Memory B cell (primary cell): ENCODE data around the gene PDZRN4.
"Not testable (repeated sequence)": the region's sequence is repeated elsewhere in the genome, so short reads cannot be mapped to it uniquely, and the experiment has no call there.

Experiments used
- ATAC-seq: fragments of 150-1000 bp; cut with Tn5 transposase; 2 replicates; pipeline ENCODE4 v1.10.0; 2021; ENCODE audit warnings: low read depth, mild to moderate bottlenecking, moderate library complexity
- DNase-seq, 2 donors: peaks; one replicate each; pipeline ENCODE4 v3.0.0; 2022; ENCODE audit warnings: low spot score in 2 of 2
- H3K27ac Mint-ChIP-seq: one replicate; pipeline ENCODE4 v1.8.0; 2022; ENCODE audit warnings: mild to moderate bottlenecking, moderate library complexity, mixed read lengths
- H3K27me3 Mint-ChIP-seq: one replicate; pipeline ENCODE4 v1.8.0; 2022; ENCODE audit warnings: mixed read lengths
- H3K36me3 Mint-ChIP-seq: one replicate; pipeline ENCODE4 v1.8.0; 2022; ENCODE audit warnings: mild to moderate bottlenecking, mixed read lengths
- H3K4me1 Mint-ChIP-seq: one replicate; pipeline ENCODE4 v1.8.0; 2022; ENCODE audit warnings: mixed read lengths
- H3K4me3 Mint-ChIP-seq: one replicate; pipeline ENCODE4 v1.8.0; 2022; ENCODE audit warnings: mild to moderate bottlenecking, moderate library complexity, mixed read lengths
- H3K9me3 Mint-ChIP-seq: one replicate; pipeline ENCODE4 v1.8.0; 2022; ENCODE audit warnings: mixed read lengths

Gene PDZRN4

GRCh38 chr12:41188058-41188840, at the start of gene PDZRN4:
Gene PDZRN4, plus strand, starts transcription at chr12:41188320.
- H3K27me3 Mint-ChIP-seq, result peaks cover 17% of the 10 kb centered on the region
- no peaks in the 10 kb centered on the region for H3K36me3 Mint-ChIP-seq
- no peak within 1 kb of the TSS for H3K4me3 Mint-ChIP-seq
- H3K9me3 Mint-ChIP-seq, result no peaks in the 10 kb centered on the region
- peaks cover 11% of the 10 kb centered on the region for H3K4me1 Mint-ChIP-seq
- no peak within 1 kb of the TSS for H3K27ac Mint-ChIP-seq
- DNase-seq (no peak), ATAC-seq (no peak)

DNA sequence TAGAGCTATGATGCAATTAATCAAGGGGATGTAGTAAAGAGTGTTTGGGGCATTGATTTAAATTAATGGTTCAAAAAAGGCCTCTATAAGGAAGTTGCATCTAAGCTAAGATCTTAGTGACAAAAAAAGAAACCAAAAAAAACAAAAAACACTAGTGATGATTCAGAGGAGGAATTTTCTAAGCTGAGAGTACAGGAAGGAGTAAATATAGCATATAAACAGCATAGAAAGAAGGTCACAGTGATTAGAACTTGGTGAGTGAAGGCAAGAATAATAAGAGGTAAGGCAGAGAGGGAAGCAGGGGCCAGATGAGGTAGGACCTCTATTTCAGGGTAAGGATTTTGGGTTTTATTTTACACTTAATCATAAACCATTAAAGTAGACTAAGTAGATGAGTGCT, 48.0 kb upstream of the PDZRN4 start:
- ATAC-seq (no peak), DNase-seq (no peak)
- no peaks in the 10 kb centered on the region for H3K9me3 Mint-ChIP-seq
- no peaks in the 10 kb centered on the region for H3K36me3 Mint-ChIP-seq
- H3K4me3 Mint-ChIP-seq, result no peak overlapping the region
- no peak overlapping the region for H3K27ac Mint-ChIP-seq
- peaks cover 2% of the 10 kb centered on the region for H3K27me3 Mint-ChIP-seq
- H3K4me1 Mint-ChIP-seq, result no peaks in the 10 kb centered on the region

DNA sequence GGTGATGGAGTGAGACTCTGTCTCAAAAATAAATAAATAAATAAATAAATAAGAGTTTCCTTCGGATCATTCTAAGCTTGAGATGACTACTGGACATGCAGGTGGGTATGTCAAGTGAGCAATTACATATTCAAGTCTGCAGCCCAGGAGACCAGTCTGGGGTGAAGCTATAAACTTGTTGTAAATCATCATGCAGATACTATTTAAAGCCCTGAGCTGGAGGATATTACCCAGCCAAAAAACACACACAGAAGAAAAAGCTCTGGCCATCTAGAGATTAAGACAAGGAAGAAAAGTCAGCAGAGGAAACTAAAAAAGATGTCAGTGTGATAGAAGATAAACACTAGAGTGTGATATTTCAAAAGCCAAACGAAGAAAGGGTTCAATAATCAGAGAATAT, 47.0 kb upstream of the PDZRN4 start:
- Mint-ChIP-seq H3K27ac (no peak overlapping the region), H3K4me1 (no peaks in the 10 kb centered on the region), H3K9me3 (no peaks in the 10 kb centered on the region), H3K4me3 (no peak overlapping the region), H3K36me3 (no peaks in the 10 kb centered on the region), H3K27me3 (no peaks in the 10 kb centered on the region)
- DNase-seq (no peak), ATAC-seq (no peak)

- no peaks in the 10 kb centered on the region for H3K36me3 Mint-ChIP-seq
- DNase-seq (no peak), ATAC-seq (no peak)
- no peaks in the 10 kb centered on the region for H3K9me3 Mint-ChIP-seq
- H3K4me1 Mint-ChIP-seq, result no peaks in the 10 kb centered on the region
- H3K27me3 Mint-ChIP-seq, result no peaks in the 10 kb centered on the region
- no peak overlapping the region for H3K27ac Mint-ChIP-seq
- no peak overlapping the region for H3K4me3 Mint-ChIP-seq
Observed at GRCh38 chr12:41142376-41142775, 45.7 kb upstream of the PDZRN4 start.

DNA sequence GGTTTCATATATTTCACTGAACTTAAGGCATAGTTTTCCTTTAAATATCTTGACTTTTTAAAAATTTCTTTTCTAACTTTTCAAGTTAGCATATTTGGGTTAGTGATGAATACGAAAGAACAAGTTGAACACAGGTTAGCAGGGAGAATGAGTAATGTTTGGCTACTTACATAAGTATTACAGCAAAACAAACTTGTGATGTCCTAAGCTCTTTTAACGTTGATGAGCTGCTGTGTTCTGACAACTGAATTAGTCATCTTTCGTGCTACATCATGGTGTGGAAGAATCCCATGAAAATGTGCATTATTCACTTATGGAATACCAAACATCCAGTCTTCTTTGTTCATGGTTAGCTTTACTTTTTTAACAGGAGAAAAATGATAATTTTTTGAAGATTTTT, 36.3 kb upstream of the PDZRN4 start:
- Mint-ChIP-seq H3K4me1 (no peaks in the 10 kb centered on the region), H3K36me3 (no peaks in the 10 kb centered on the region), H3K4me3 (no peak overlapping the region), H3K27ac (no peak overlapping the region), H3K9me3 (peaks cover 3% of the 10 kb centered on the region), H3K27me3 (no peaks in the 10 kb centered on the region)
- ATAC-seq (no peak), DNase-seq (no peak)

GRCh38 chr12:41162461-41162860, 25.7 kb upstream of the PDZRN4 start:
- DNase-seq, result no peak
- H3K27ac Mint-ChIP-seq, result no peak overlapping the region
- no peaks in the 10 kb centered on the region for H3K27me3 Mint-ChIP-seq
- no peak for ATAC-seq
- no peak overlapping the region for H3K4me3 Mint-ChIP-seq
- no peaks in the 10 kb centered on the region for H3K9me3 Mint-ChIP-seq
- no peaks in the 10 kb centered on the region for H3K36me3 Mint-ChIP-seq
- H3K4me1 Mint-ChIP-seq, result no peaks in the 10 kb centered on the region

DNA sequence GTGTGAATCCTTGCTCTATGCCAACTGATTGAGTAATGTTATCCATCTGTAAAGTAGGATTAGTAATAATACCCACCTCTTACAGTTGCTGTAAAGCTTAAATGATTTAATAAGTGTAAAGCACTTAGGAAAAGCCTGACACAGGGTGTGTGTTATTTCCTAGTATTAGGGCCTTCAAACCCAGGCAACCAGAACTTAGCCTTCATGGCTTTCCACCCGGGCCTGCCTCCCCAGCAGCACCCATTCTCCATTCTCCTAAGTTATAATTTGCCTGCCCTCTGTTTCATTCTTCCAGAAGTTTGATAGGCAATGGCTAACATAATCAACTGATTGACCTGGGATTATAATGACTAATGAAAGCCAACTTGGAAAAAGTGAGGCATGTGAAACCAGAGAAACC, 20.4 kb upstream of the PDZRN4 start:
- Mint-ChIP-seq H3K9me3 (no peaks in the 10 kb centered on the region), H3K27me3 (no peaks in the 10 kb centered on the region), H3K4me3 (no peak overlapping the region), H3K36me3 (no peaks in the 10 kb centered on the region), H3K4me1 (no peaks in the 10 kb centered on the region), H3K27ac (no peak overlapping the region)
- no peak for ATAC-seq
- no peak for DNase-seq

DNA sequence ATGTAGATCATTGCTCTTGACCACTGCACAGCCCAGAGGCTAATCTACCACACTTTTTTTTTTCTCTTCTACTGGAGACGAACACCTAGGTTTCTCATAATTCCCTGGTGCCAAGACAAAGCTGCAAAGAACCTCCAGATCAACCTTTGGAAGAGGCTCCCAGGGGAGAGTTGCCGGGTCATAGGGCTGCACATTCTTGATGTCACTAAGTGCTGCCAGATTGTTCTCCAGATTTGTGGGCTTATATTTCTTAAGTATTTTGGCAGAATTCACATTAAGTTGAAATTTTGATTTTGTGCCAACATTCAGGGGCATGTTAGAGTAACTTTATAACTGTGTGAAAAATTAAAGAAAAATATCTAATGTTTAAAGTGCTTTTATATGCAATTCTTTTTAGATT, 13.5 kb upstream of the PDZRN4 start:
- no peak for DNase-seq
- H3K4me1 Mint-ChIP-seq, result no peaks in the 10 kb centered on the region

GRCh38 chr12:41179507-41179906, 8.6 kb upstream of the PDZRN4 start:
- H3K27ac Mint-ChIP-seq, H3K9me3 Mint-ChIP-seq, H3K4me1 Mint-ChIP-seq, DNase-seq, H3K36me3 Mint-ChIP-seq, H3K27me3 Mint-ChIP-seq, H3K4me3 Mint-ChIP-seq, ATAC-seq: not testable (repeated sequence)

More for the DNA sequence above, 13.5 kb upstream of the PDZRN4 start:
- Mint-ChIP-seq H3K27ac (no peak overlapping the region), H3K36me3 (no peaks in the 10 kb centered on the region), H3K9me3 (no peaks in the 10 kb centered on the region), H3K27me3 (peaks cover 1% of the 10 kb centered on the region), H3K4me3 (no peak overlapping the region)
- ATAC-seq, result no peak

GRCh38 chr12:41184864-41185263, 3.3 kb upstream of the PDZRN4 start:
- Mint-ChIP-seq H3K4me3 (no peak overlapping the region), H3K36me3 (no peaks in the 10 kb centered on the region), H3K4me1 (peaks cover 9% of the 10 kb centered on the region), H3K27me3 (peaks cover 15% of the 10 kb centered on the region), H3K9me3 (no peaks in the 10 kb centered on the region), H3K27ac (no peak overlapping the region)
- DNase-seq, result no peak
- ATAC-seq, result no peak

DNA sequence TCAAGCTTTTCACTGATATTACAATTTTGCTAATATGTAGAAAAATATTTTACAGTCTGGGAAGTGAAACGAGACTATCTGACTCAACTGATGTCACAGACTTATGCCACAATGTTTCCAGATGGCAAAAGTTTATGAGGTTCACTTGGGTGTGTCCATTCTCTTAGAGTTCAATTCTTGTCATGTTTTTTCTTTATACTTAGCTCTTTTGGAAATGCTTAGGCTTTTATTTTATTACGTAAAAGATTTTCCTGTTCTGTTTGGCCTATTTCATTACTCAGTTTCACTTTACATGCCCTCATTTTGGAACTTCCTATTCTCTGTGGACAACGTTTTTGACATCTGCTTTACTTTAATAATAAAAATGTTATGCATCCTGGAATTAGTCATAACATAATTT, 2.1 kb upstream of the PDZRN4 start:
- peaks cover 17% of the 10 kb centered on the region for H3K27me3 Mint-ChIP-seq
- H3K9me3 Mint-ChIP-seq, result no peaks in the 10 kb centered on the region
- no peaks in the 10 kb centered on the region for H3K36me3 Mint-ChIP-seq
- no peak for ATAC-seq
- H3K27ac Mint-ChIP-seq, result no peak overlapping the region
- H3K4me3 Mint-ChIP-seq, result no peak overlapping the region
- peaks cover 11% of the 10 kb centered on the region for H3K4me1 Mint-ChIP-seq
- no peak for DNase-seq

DNA sequence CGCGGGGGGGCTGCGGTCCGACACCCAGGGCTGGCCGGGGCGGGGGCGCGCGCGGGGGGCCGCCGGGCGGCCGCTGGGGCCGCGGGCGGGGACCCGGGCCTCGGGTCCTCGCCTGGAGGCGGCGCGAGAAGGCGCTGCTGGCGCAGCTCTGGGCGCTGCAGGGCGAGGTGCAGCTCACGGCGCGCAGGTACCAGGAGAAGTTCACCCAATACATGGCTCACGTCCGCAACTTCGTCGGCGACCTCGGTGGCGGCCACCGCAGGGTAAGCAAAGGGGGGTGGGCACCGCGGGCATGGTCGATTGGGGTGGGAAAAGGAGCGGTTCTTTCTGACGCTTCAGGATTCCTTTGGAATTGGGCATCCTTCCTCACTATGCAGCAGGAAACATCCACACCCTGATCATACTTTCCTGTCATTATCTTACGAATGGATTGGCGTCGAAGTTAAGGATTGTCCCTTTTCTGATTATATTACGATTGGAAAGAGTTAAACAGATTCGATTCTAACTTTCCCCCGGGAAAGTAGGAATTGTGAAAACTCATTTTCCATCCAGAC, 798 bp downstream of the PDZRN4 start:
- ATAC-seq (no peak), DNase-seq (no peak)
- H3K27me3 Mint-ChIP-seq, result peaks cover 17% of the 10 kb centered on the region
- H3K36me3 Mint-ChIP-seq, result no peaks in the 10 kb centered on the region
- peaks cover 11% of the 10 kb centered on the region for H3K4me1 Mint-ChIP-seq
- no peak overlapping the region for H3K27ac Mint-ChIP-seq
- no peak overlapping the region for H3K4me3 Mint-ChIP-seq
- H3K9me3 Mint-ChIP-seq, result no peaks in the 10 kb centered on the region

DNA sequence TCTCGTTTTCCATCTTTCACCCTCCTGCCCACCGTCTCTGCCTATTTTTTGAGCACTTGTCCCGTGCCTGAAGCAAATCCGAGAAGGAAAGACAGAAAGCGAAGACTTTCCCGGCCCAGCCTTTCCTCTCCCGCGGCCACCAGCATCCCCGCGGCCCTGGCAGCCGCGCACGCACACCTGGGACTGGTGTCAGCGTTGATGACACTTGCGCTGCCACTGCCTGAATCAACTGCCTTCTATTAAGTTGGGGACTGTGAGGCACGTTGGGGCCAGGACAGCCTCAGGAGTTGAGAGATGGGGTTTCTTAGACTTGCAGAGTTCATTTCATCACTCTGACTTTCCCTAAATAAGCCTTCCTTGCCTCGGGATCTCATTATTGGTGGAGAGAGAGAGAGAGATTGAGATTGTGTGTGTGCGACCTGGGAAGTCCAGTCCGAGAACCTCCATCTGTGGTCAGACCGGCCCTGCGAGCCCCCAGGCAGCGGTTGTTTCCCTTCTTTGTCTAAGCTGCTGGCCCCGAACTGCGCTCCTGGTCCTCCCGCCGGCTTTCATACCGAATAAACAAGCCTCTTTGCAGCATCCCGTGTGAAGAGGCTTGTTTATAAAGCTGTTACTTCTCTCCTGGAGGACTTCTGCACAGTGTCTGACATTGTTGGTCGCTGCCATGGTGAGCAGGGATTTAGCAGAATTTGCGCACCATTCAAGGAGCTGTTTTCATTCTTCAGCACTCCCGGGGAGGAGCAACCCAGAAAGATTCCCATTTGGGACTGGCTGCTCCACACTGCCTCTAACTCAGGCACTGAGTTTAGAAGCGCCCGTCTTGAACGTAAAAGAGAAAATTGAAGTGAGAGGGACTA, 1.5 kb downstream of the PDZRN4 start:
- H3K9me3 Mint-ChIP-seq, result no peaks in the 10 kb centered on the region
- DNase-seq (no peak), ATAC-seq (no peak)
- H3K27ac Mint-ChIP-seq, result no peak overlapping the region
- no peak overlapping the region for H3K4me3 Mint-ChIP-seq
- H3K27me3 Mint-ChIP-seq, result peaks cover 17% of the 10 kb centered on the region
- H3K36me3 Mint-ChIP-seq, result no peaks in the 10 kb centered on the region
- peaks cover 11% of the 10 kb centered on the region for H3K4me1 Mint-ChIP-seq

DNA sequence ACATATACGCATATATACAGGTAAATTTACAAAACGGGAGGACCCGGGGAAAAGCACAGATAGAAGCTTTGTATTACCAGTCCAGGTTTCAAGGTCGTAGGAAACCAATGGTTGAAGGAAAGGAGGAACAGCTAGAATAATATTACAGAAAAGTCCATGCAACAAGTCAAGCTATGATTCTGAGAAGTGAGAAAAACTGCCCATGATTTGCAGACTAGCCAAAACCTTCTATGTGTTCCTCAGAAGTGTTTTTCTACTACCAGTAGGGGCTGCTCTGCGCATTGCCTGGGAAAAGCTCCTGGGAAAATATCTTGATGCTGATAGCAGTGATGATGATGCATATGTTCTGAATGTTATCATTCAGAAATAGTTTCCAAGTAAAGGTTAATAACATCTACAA, 2.2 kb downstream of the PDZRN4 start:
- no peak for DNase-seq

More for the DNA sequence above, 2.2 kb downstream of the PDZRN4 start:
- Mint-ChIP-seq H3K27ac (no peak overlapping the region), H3K9me3 (no peaks in the 10 kb centered on the region), H3K27me3 (peaks cover 17% of the 10 kb centered on the region), H3K4me1 (peaks cover 11% of the 10 kb centered on the region), H3K36me3 (no peaks in the 10 kb centered on the region), H3K4me3 (no peak overlapping the region)
- ATAC-seq, result no peak
